ENCODE measurements around the gene ADAMTS12.

Gene ADAMTS12

DNA sequence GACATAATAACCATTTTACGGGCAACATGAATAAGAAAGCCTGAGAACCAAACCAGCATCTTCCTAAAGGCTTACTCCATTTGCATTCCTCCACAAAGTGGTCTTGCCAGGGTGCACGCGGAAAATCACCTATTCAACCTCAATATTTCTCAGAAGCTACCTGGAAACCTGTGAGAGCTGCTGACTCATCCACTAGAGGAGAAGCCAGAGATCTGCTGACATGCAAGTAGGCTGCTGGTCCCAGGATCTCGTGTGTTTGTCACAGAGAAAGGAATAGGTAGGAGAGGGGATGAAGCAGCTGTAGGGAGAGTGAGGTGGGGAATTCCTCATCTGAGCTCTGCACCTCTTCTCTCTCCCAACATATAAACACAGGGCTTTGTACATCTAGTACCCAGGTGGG, 138.1 kb downstream of the ADAMTS12 start:
- no peak for DNase-seq (ENCODE audit: low spot score)

DNA sequence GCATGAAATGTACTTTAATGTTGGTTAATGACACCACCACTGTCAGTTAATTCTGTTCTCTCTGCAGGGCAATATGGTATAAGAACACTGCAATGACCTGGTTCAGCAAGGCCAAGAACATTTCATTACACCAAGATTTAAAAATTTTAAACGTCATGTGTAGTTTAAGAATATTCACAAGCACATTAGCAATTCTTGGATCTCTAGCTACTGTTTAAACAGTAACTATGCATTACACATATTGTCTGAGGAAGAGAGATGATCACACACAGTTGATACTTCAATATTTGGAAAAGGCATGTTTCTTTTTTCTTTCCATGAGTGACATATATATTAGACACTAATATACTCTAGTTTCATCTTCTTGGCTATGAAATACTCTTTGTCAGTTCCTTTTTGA, 143.0 kb downstream of the ADAMTS12 start:
- no peak for DNase-seq (ENCODE audit: low spot score)

DNA sequence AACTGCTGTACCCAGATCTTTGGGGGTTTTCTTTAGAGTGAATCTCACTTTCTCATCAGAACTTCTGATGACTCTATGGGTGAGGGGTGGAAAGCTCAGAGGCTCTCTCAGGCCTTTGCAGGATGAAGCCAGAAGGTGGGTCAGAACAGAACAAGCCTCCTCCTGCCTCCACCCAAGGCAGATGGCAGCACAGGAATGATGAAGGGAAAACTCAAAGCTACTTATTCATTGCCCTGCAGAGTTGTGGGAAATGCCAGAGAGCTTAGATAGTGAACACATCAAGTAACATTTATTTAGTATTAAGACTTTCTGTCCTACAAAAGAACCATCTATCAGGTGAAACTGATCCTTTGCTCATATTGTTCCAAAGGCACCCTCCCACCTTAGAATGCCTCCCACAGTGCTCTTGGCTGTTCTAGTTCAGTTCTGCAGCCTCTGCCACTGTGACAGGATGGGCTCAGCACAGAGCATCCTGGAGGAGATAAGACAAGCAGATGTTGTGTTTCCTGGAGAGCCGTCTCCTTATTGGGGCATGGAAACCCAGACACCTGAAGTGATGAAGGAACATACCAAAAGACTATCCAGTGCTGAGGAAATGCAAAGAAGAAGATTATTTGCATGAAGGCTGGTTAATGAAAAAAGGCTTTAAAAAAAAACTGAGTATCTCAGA, 146.6 kb downstream of the ADAMTS12 start:
- no peak for DNase-seq (ENCODE audit: low spot score)

DNA sequence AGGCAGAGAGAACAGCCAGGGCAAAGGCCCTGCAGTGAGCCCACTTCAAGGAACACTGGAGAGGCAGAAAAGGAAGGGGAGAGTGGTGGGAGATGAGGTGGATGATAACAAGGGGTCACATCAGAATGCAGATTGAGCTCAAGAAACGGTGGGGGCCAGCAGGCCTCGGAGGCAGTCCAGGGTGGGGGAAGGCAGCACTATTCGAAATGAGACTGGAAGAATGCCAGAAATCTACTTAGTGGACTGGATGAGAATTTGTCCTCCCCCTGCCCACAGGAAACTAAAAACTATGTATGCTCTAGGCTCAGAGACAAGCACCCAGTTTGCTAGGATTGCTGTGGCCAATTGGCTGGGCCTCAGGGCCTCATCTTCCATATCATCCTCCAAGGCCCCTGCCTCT, 148.7 kb downstream of the ADAMTS12 start:
- DNase-seq (ENCODE audit: low spot score): no peak

DNA sequence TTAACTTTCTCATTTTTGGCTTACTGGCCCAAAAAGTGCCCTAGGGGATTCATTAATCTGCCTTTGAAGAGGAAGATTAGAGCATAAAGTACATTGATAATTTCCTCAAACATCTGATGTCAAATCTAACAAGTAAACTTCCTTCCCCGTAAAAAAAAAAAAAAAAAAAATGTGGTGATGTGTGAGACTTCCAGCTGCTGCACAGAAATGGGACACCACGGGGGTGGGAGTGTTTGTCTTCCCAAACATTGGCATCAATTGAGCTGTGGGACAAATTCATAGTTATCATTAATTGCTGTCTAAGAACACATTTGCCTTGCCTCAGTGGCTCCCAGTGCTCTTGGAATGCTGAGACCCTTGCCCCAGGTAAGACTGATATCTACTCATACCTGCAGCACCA, 149.6 kb downstream of the ADAMTS12 start:
- DNase-seq (ENCODE audit: low spot score): no peak

DNA sequence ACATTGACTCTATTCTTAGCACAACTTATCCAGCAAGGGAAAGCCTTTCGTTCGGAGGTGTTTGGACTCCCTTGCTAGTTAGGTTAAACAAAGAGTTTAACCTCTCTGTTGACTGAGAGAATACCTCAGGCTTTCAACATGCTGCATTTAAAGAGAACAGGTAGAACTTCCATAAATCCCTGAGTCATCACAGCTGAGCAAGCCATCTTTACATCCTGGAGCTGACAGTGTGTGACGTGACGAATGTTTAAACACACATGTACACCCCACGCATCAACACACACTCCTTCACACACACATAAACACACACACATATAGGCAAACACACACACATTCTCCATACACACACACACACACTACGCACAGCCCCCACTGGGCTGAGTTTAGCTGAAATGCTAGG, 152.8 kb downstream of the ADAMTS12 start:
- no peak for DNase-seq (ENCODE audit: low spot score)

DNA sequence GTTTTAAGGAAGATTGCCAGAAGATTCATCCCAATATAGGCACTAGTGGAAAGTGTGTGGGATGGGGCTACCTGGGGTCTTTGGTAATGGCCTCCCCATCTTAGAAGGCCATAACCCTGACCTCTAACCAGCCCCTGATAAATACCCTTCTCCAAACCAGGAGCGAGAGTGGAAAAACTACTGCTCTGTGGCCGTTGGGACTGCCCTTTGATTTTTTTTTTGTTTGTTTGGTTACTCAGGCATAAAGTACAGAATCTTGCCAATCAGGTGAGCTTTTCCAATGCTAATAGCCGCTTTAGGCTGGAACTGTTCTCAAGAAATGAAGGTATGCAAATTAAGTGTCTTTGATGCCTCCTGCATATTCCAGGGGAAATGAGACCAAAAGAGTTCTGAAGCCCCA, 153.7 kb downstream of the ADAMTS12 start:
- DNase-seq (ENCODE audit: low spot score): no peak

DNA sequence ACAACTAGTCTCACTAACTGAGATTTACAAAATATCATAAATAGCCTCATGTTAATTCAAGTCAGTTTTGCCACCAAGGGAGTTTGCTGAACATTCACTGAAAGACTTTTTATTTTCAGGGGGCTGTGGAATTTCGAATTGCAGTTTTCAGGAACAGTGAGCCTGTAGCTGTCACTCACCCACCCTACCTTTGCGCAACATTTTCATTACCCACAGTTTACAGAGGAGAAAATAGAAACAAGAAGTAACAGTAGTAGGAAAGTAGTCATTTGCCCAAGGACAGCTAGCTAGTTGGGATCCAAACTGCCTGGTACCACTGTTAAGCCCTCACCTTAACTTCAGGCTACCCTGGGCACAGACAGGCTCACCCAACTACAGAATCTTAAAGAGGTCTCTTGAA, 154.1 kb downstream of the ADAMTS12 start:
- DNase-seq (ENCODE audit: low spot score): no peak

DNA sequence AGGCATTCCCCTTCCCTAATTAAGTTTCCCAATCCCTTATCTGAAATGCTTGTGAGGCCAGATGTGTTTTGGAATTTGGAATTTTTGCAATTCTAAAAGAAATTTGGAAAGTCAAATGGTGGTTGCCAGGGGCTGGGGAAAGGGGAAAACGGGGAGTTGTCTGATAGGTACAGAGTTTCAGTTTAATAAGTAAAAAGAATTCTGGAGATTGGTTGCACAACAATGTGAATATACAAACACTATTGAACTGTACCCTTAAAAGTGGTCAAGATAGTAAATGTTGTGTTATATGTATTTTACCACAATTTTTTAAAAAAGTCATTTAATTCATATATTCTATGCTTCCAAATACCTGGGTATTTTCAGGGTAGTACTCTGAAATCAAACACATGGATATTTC, 154.5 kb downstream of the ADAMTS12 start:
- DNase-seq (ENCODE audit: low spot score): no peak

DNA sequence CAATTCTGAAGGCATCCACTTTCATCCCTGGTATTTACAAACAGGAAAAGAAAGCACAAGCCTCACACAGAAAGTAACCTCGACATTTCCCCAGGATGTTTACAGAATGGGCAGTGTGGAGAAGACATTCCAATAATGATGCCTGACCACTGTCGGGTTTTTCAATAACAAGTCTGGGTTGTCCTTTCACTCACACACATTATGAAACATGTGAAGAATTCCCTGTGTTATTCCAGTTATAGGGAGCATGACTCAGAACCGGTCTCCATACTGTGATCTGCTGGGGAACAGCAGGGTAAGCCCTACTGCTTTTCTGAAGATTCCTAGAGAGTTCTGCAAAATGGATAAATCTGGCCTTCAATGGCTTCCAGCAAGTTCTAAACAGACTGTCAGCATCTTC, 155.3 kb downstream of the ADAMTS12 start:
- DNase-seq (ENCODE audit: low spot score): no peak

DNA sequence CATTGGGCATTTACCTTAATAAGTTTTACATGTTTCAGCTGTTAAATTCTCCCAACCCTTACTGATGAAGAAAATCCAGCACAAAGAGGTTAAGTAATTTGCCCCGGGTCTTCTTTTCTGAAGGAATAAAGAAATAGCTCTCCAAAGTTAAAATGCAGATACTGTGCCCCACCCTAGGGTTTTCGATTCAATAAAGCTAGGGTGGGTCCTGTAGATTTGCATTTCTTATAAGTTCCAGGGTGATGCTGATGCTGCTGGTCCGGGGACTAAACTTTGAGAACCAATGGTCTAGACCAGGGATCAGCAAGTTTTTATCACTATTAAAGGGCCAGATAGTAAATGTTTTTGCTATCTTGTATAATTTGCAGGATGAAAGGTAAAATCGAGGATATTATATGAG, 156.7 kb downstream of the ADAMTS12 start:
- DNase-seq (ENCODE audit: low spot score): no peak

DNA sequence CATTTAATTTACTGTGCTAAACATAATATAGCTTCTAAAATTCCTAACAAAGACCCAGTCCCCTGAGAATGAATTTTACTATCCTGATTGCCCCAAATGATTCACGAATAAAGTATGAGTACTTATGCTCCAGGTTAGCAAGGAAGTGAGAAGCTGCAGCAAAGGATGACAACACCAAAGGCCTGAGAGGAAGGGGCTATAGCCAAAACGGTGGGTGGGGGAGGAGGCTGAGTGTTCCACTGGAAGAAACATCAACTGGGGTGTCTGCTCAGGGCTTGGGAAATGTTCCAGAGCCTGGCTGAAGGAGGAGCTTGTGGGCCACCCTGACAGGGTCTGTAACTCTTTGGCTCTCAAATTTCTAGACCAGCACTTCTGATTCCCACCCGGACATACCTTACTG, 157.3 kb downstream of the ADAMTS12 start:
- no peak for DNase-seq (ENCODE audit: low spot score)

DNA sequence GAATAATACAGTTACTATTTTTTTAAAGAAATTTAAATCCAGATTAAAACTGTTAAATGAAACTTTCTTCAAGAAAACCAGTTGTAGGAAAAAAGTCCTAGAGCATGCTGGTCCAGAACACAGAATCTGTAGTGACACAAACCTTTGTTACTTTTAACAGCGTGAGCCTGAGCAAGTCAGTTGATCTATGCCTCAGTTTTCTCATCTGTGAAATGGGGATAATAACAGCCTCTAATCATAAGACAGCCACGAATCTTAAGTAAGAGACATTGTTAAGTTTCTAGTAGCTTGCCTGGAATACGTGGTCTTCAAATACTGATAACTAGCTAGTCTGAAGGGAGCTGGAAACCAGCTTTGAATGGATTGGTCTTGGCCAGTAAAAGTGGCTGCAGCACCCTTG, 158.6 kb downstream of the ADAMTS12 start:
- DNase-seq (ENCODE audit: low spot score): no peak

DNA sequence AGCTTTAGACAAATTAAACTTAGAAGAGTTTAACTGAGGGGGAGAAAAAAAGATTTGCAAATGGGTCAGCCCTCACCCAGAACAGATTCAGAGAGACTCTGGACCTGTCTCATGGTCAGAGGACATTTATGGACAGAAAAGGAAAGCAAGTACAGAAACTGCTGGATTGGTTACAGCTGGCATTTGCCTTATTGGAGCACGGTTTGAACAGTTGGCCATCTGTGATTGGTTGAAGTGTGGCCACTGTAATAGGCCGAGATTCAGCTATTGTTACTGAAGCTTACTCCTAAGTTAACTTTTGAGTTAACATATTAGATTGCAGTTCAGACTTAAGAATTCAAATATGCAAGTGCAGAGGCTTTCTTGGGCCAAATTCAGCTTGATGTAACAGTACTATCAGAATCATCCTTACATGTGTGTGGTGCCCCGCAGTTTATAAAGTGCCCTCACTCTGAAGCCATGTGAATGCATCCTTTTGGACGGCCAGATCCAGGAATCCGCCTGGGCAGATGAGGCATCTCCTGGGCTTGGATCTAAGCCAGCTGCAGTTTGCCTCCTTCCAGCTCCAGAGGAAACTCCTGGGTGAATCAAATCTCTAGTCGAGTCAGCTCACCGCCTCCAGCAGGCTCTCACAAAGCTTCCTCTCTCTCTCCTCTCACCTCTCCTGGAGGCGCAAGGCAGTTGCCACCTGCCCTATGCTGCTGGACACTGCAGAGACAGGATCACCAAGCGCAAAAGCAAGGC, 165.2 kb downstream of the ADAMTS12 start:
- DNase-seq (ENCODE audit: low spot score): no peak

DNA sequence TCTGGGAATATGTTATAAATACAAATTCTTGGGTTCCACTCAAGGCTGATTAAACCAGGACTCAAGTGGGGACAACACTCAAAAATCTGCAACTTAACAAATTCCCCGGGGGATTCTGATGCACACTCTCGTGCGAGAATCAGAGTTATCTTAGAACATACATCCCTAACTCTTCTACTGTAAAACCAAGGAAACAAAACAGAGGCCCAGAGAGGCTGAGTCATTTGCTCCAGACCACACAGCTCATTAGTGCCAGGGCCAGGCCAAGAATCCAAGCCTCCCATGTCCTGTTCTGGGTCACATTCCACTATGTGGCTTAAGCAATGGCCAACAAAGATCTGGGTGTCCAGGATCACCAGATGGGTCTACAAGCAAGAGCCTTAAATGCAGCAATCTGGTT, 166.0 kb downstream of the ADAMTS12 start:
- no peak for DNase-seq (ENCODE audit: low spot score)

DNA sequence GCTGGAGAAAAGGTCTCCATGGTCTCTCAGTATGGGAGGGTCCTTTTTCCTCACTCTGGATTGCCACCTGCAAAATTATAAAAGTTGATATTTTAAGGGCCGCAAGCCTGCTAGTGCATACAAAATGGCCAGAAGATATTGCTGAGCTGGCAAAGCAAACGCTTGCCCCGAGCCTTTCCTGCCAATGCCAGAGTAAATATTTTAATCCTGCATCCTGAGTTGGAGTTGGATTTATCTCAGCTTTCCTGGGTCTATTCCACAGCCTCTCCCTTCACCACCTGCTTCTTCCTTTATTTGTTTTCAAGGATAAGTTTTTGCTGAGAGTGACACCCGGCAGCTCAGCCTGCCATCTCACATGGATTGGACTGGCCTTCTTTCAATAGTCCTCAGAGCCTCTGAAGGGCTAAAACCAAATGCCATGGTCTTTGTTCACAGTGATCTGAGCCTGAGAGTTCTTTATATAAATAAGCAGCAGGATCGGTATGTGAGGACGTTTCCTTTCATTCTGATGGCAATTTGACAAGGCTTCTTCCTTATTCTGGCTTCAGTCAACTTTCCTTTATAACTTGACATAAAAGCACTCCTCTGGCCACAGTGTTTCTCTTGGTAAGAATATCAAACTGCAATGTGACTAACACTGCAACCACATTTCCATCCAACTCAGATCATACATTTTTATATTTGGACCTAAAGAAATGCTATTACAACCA, 170.1 kb downstream of the ADAMTS12 start:
- no peak for DNase-seq (ENCODE audit: low spot score)

DNA sequence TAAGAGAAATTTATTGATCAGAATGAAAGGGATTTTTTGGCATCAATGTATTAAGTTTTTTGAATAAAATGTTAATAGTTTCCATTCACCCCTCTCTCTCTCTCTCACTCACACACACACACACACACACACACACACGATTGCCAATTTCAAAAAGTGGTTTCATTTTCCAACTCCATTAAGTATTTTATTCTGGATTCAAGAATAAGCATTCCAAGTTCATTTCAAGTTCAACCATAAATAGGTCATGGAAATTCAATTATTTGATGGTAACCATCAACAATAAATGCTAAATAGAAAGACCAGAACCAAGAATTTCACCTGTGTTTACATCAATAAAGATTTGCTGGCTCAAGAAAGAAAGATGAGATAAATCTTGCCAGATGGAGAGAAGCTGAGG, 171.6 kb downstream of the ADAMTS12 start:
- DNase-seq (ENCODE audit: low spot score): no peak

DNA sequence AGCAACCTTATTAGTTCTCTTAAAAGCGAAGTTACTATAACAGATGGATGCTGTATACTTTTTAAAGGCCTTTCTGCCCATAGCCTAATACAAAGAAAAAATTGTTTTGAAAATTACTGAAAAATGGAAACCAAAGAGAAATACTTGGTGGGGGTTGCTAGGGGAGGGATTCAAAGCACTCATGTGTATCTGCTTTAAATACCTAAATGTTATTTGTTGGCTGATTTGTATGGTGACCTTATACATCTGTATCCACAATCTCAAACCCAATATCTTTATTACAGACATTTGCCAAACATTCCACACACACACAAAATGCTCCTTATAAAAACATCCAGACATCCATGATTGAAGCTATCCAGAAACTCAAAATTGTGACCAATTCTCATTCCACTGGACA, 172.0 kb downstream of the ADAMTS12 start:
- no peak for DNase-seq (ENCODE audit: low spot score)

DNA sequence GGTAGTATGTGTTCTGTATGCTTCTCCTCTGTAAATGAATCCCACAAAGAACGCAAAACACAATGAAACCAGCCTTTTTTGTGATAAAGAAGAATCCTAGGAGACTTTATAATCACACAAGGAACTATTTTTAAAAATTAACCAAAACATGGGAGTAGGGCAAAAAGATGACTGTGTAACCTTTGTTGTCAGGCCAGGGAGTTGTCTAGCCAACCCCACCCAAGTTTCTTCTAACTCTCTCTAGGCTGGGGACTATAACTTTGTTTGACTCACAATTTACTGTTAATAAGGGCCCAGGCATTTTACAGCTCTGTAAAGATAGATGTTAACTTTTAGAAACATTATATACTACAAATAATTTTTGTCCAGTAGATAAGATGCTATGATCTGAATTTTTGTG, 176.1 kb downstream of the ADAMTS12 start:
- DNase-seq (ENCODE audit: low spot score): no peak

DNA sequence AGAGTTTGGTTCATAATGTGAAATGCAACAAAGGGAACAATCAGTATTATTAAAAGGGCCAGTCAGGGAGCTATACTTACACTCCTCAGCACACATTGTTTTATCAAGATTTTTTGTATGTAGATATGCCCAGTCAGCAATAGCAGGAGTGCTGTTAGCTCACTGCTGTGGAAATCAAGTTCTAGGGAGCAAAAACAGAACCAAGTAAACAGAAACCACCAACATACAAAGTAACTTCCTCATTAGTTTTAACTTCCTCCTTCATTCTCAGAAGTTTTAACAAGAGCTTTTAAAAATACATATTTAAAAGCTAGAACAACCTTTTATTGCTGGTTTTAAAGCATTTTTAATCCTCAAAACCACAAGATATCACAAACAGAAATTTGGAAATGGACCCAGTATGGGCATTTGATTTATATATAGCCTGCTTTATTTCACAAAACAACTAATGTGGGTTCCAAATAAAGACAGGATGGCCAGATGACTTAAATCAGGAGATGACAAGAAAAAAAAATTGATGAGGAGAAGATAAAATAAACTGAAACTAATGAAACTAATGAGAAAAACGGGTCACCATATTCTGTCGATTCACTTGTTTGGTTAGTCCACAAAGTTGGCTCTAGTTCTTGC, 178.5 kb downstream of the ADAMTS12 start:
- DNase-seq (ENCODE audit: low spot score): no peak

DNA sequence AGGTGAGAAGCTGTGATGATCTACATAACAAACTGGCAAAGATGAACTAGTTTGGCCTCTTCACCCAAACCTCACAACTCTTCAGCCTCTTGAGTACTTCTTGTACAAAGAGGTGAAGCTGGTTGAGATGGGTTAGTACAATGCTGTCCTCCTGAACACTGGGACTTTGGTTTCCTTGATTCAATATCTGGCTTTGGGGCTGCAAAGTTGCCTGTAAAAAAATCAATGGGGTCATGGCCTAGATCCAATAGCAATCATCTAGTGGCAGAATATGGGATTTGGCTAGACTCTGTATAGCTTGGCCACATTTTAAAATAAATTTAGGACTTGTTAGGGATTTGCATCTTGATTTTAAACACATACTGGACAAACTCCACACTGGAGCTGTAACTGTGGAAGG, 179.1 kb downstream of the ADAMTS12 start:
- no peak for DNase-seq (ENCODE audit: low spot score)

DNA sequence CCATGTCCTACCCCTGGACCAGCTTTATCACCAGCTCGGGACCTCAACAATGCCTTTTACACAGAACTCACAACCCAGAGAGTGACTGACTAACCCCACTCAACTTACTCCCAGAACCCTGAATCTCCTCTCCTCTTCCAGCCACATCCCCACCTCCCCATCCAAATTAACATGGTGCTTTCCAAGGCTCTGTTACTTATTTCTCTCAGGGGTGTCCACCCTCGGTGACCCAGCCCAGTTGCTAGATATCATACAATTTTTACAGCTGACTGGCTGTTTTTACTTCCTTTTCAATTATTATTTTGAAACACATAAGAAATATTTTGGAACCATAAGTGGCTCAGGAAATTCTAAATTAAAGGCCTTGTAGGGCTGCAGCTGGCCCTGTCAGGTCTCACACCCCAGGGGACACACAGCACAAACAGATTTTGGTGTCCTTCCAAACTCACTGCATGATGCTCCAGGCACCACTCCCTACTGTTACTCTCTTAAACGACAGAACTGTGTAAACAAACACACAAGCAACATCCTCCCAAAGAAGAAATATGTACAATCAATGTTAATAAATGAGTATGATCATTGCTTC, 180.6 kb downstream of the ADAMTS12 start:
- DNase-seq (ENCODE audit: low spot score): no peak

DNA sequence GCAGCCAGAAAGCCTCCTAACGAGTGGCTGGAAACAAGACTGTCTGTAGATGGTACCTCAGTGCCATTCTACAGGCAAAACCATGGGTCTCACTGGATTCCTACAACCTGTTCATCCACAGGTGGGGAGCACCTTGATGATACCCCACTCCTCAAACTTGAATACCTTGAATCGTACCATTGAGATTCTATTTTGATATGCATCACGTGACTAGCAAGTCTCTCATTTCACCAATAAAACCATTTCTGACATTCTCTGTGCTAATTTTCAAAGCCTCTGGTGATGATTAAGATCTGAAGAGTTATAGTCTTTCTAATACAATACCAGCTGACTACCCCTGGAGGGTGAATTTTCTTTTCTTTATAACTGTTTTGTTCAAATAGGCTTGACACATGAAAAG, 188.9 kb downstream of the ADAMTS12 start:
- DNase-seq (ENCODE audit: low spot score): no peak
